Measurements from ENCODE around the gene SLC11A1. TPM values are rescaled to one million over a fixed set of nuclear protein-coding genes. Genes with fewer than 3 reads are reported as not detected.

The SLC11A1 gene
- total RNA-seq, 1 experiment from 2014 or later: 0.09 TPM

DNA sequence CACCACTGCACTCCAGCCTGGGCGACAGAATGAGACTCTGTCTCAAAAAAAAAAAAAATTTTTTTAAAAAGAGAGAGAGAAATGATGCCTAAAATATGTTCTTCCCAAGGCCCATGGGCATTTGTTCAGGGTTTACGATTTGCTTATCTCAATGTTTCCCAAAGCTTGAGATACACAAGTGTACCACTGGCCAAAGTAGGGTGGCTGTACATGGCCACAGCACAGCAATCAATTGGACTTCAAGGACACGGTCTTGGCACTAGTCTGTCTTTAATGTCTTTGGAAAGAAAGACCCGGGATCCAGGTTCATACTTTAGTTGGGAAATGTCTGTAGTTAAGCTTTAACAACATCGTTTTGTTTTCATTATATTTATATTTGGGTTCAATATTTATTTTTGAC, 34.9 kb upstream of the SLC11A1 start:
- no peak overlapping the region for H3K27ac Mint-ChIP-seq (ENCODE audit: low read depth, unreplicated experiment)
- no peak for DNase-seq (ENCODE audit: unreplicated experiment)
- H3K36me3 Mint-ChIP-seq (ENCODE audit: insufficient read depth, unreplicated experiment): no peaks in the 10 kb centered on the region
- ChIA-PET CTCF (interaction anchor here (2.4 kb wide), 1 partner anchor 9 kb away, joined by 17 read pairs; the partner anchor contains the start of gene CATIP), POLR2A (no interaction called here)
- TF ChIP-seq, protein P1, sequence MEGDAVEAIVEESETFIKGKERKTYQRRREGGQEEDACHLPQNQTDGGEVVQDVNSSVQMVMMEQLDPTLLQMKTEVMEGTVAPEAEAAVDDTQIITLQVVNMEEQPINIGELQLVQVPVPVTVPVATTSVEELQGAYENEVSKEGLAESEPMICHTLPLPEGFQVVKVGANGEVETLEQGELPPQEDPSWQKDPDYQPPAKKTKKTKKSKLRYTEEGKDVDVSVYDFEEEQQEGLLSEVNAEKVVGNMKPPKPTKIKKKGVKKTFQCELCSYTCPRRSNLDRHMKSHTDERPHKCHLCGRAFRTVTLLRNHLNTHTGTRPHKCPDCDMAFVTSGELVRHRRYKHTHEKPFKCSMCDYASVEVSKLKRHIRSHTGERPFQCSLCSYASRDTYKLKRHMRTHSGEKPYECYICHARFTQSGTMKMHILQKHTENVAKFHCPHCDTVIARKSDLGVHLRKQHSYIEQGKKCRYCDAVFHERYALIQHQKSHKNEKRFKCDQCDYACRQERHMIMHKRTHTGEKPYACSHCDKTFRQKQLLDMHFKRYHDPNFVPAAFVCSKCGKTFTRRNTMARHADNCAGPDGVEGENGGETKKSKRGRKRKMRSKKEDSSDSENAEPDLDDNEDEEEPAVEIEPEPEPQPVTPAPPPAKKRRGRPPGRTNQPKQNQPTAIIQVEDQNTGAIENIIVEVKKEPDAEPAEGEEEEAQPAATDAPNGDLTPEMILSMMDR (IDR thresholded peaks at IDR 0.05; ENCODE audit: unreplicated experiment): no peak
- BruUV-seq (replicated peaks): no TSS peak
- intact Hi-C loops (cut with micrococcal nuclease): no loop called here
- peaks cover 7% of the 10 kb centered on the region for H3K9me3 Mint-ChIP-seq (ENCODE audit: unreplicated experiment)
- no peaks in the 10 kb centered on the region for H3K27me3 Mint-ChIP-seq (ENCODE audit: insufficient read depth, unreplicated experiment)
- no peaks in the 10 kb centered on the region for H3K4me1 Mint-ChIP-seq (ENCODE audit: insufficient read depth, unreplicated experiment)
- no peak overlapping the region for H3K4me3 Mint-ChIP-seq (ENCODE audit: unreplicated experiment)

DNA sequence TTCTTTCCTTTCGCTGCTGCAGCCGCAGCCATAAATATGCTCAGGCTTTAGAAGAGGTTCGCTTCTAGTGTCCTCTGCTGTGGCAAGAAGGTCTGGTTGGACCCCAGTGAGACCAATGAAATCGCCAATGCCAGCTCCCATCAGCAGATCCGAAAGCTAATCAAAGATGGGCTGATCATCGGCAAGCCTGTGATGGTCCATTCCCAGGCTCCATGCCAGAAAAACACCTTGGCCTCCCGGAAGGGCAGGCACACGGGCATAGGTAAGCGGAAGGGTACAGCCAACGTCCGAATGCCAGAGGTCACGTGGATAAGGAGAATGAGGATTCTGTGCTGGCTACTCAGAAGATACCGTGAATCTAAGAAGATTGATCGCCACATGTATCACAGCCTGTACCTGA, 28.0 kb upstream of the SLC11A1 start:
- H3K36me3 Mint-ChIP-seq (ENCODE audit: insufficient read depth, unreplicated experiment): no peaks in the 10 kb centered on the region
- H3K4me1 Mint-ChIP-seq (ENCODE audit: insufficient read depth, unreplicated experiment): no peaks in the 10 kb centered on the region
- peaks cover 8% of the 10 kb centered on the region for H3K9me3 Mint-ChIP-seq (ENCODE audit: unreplicated experiment)
- POLR2A ChIA-PET: no interaction called here
- no TSS peak for BruUV-seq (replicated peaks)
- intact Hi-C loops (cut with micrococcal nuclease): no loop called here
- no peak overlapping the region for H3K27ac Mint-ChIP-seq (ENCODE audit: low read depth, unreplicated experiment)
- no peak for DNase-seq (ENCODE audit: unreplicated experiment)
- H3K27me3 Mint-ChIP-seq (ENCODE audit: insufficient read depth, unreplicated experiment): no peaks in the 10 kb centered on the region
- CTCF ChIA-PET: interaction anchor here (0.6 to 7.0 kb wide), 5 partner anchors 14 to 104 kb away, joined by 3 to 110 read pairs (median 4); partner anchors contain the start of genes AAMP and PNKD
- H3K4me3 Mint-ChIP-seq (ENCODE audit: unreplicated experiment): no peak overlapping the region
- TF ChIP-seq, protein P1 (IDR thresholded peaks at IDR 0.05; ENCODE audit: unreplicated experiment): no peak

DNA sequence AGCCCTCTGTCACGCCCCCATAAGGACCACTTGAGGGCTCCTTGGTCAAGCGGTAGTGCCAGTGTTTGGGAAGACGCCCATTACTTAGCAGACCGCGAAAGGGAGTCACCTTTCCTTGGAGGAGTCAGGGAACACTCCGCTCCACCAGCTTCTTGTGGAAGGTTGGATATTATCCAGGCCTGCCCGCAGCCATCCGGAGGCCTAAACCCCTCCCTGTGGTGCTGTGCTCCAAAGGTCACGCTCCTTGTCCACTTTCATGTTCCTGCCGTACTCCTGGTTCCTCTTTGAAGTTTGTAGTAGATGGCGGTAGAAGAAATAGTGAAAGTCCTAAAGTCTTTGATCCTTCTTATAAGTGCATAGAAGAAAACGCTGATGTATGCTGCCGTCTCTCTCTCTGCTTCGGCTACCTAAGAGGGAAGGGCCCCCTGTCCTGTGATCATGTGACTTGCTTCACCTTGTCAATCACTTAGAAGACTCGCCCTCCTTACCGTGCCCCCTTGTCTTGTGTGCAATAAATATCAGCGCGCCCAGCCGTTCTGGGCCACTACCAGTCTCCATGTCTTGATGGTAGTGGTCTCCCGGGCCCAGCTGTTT, 27.1 kb upstream of the SLC11A1 start:
- intact Hi-C loops (cut with micrococcal nuclease): no loop called here
- H3K4me3 Mint-ChIP-seq (ENCODE audit: unreplicated experiment): no peak overlapping the region
- H3K27ac Mint-ChIP-seq (ENCODE audit: low read depth, unreplicated experiment): no peak overlapping the region
- no peaks in the 10 kb centered on the region for H3K27me3 Mint-ChIP-seq (ENCODE audit: insufficient read depth, unreplicated experiment)
- ChIA-PET CTCF (interaction anchor here (0.8 to 7.0 kb wide), 11 partner anchors 8 to 82 kb away, joined by 3 to 110 read pairs (median 14); partner anchors contain the start of genes AAMP and PNKD), POLR2A (no interaction called here)
- BruUV-seq (replicated peaks): no TSS peak
- no peak for DNase-seq (ENCODE audit: unreplicated experiment)
- H3K9me3 Mint-ChIP-seq (ENCODE audit: unreplicated experiment): peaks cover 8% of the 10 kb centered on the region
- TF ChIP-seq, protein P1 (IDR thresholded peaks at IDR 0.05; ENCODE audit: unreplicated experiment): no peak
- no peaks in the 10 kb centered on the region for H3K36me3 Mint-ChIP-seq (ENCODE audit: insufficient read depth, unreplicated experiment)
- H3K4me1 Mint-ChIP-seq (ENCODE audit: insufficient read depth, unreplicated experiment): no peaks in the 10 kb centered on the region

DNA sequence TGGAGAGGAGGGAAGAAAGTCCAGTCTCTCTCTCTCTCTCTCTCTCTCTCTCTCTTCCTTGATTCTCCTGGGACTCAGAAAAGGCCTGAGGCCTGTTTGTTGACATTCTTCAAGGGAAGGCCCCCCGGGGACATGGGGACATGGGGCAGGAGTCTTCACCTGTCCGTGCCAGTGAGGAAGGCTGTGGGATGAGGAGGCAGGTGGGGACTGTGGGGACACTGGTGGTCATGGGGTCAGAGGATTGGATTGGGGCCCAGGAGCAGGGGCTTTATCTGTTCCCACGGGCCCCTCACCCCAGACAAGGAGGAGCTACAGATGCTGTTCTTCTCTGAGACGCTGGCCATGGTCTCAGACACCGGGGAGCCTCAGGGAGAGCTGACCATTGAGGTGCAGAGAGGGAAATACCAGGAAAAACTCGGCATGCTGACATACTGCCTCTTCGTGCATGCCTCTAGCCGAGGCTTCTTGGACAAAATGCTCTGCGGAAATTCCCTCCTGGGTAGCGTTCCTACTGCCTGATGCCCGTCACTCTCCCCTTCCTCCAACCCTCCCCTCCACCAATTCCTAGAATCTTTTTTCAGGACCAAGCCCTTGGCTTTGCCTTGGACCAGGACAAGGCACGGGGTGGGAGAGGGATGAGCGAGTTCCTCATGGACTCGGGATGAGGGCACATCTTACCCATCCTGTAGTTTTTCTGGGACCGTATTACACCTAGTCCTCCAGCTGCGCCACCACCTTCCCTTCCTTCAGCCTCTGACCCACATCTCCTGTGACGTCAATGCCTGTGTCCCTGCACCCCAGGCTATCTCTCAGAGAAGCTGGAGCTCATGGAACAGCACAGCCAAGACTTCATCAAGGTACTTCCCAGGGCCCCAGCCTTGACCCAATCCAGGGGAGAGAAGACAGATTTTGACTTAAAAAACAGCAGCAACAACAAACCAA, 24.6 kb upstream of the SLC11A1 start:
- intact Hi-C loops (cut with micrococcal nuclease): no loop called here
- H3K4me3 Mint-ChIP-seq (ENCODE audit: unreplicated experiment): no peak overlapping the region
- H3K27me3 Mint-ChIP-seq (ENCODE audit: insufficient read depth, unreplicated experiment): no peaks in the 10 kb centered on the region
- TF ChIP-seq, protein P1 (IDR thresholded peaks at IDR 0.05; ENCODE audit: unreplicated experiment): no peak
- no TSS peak for BruUV-seq (replicated peaks)
- H3K9me3 Mint-ChIP-seq (ENCODE audit: unreplicated experiment): no peaks in the 10 kb centered on the region
- no peaks in the 10 kb centered on the region for H3K4me1 Mint-ChIP-seq (ENCODE audit: insufficient read depth, unreplicated experiment)
- no peak for DNase-seq (ENCODE audit: unreplicated experiment)
- ChIA-PET CTCF (interaction anchor here (0.6 to 7.0 kb wide), 32 partner anchors 10 to 536 kb away, joined by 3 to 110 read pairs (median 5); partner anchors contain the start of genes AAMP, PNKD and TMBIM1), POLR2A (interaction anchor here (1.0 to 1.4 kb wide), 4 partner anchors 39 to 86 kb away, joined by 3 to 6 read pairs (median 4); no protein-coding TSS in a partner anchor)
- H3K36me3 Mint-ChIP-seq (ENCODE audit: insufficient read depth, unreplicated experiment): no peaks in the 10 kb centered on the region
- H3K27ac Mint-ChIP-seq (ENCODE audit: low read depth, unreplicated experiment): no peak overlapping the region
